ENCODE data around the gene MEX3A. TPM values are rescaled to one million over a fixed set of nuclear protein-coding genes. Genes with fewer than 3 reads are reported as not detected.

Gene MEX3A
- total RNA-seq, 1 experiment from 2014 or later, result 68.0 TPM

GRCh38 chr1:156076609-156077429, 5.4 kb downstream of the MEX3A start:
- no peak overlapping the region for H3K23ac ChIP-seq (ENCODE audit: insufficient read length, low read depth, low read length)
- H3K36me3 Mint-ChIP-seq (ENCODE audit: insufficient read depth in 1 of 3, low read depth in 3 of 3), result peaks cover 20 to 61% (median 57%) of the 10 kb centered on the region in 3 experiments; a peak in 6 of 7 replicates
- no peak overlapping the region for H3K9ac ChIP-seq (ENCODE audit: extremely low read depth, insufficient read length, low read length)
- DNase-seq, result peak; percentile 80
- H3K4me3 Mint-ChIP-seq, result peak overlapping the region; percentile 46 to 65
- no peak overlapping the region for H3K18ac ChIP-seq (ENCODE audit: insufficient read length, low read depth, low read length)
- no peak overlapping the region for H2BK120ac ChIP-seq (ENCODE audit: low read depth, low read length, poor library complexity, severe bottlenecking)
- no peak overlapping the region for H3K4ac ChIP-seq (ENCODE audit: low read depth, low read length)
- no peak overlapping the region for H4K91ac ChIP-seq (ENCODE audit: insufficient read length, low read depth, low read length)
- WGBS (ENCODE audit: extremely low coverage, insufficient read length, low lambda C conversion rate), result no CpG with 5 or more reads among the region's 73 CpGs
- no peaks in the 10 kb centered on the region for H4K20me1 ChIP-seq (ENCODE audit: control insufficient read depth, insufficient read depth, insufficient read length)
- no peak overlapping the region for H2AK5ac ChIP-seq (ENCODE audit: insufficient read length, low read length)
- no peak for TF ChIP-seq CTCF (conservative IDR thresholded peaks at IDR 0.05)
- peaks cover 32% of the 10 kb centered on the region for H3K4me1 ChIP-seq (ENCODE audit: insufficient read depth, low read length)
- H3K9me3 ChIP-seq (ENCODE audit: control insufficient read depth, low read depth, low read length), result no peaks in the 10 kb centered on the region
- H3K79me1 ChIP-seq (ENCODE audit: insufficient read depth, low read depth, low read length, poor library complexity, severe bottlenecking), result no peaks in the 10 kb centered on the region
- H3K27me3 ChIP-seq (ENCODE audit: insufficient read depth, low read length), result no peaks in the 10 kb centered on the region
- H3K4me2 ChIP-seq (ENCODE audit: insufficient read depth, insufficient read length, low read length), result peak overlapping the region; percentile 0
- no peak overlapping the region for H4K8ac ChIP-seq (replicated peaks; ENCODE audit: insufficient read length, low read depth, low read length)
- no peak overlapping the region for H2BK5ac ChIP-seq (ENCODE audit: insufficient read length, low read length)
- H3K23me2 ChIP-seq (ENCODE audit: insufficient read length, low read depth, low read length, poor library complexity, severe bottlenecking), result peaks cover 13% of the 10 kb centered on the region
- peaks cover 75 to 81% of the 10 kb centered on the region in 2 experiments for H3K4me1 Mint-ChIP-seq
- H4K5ac ChIP-seq (ENCODE audit: insufficient read length, low read depth, low read length), result no peak overlapping the region
- H3K56ac ChIP-seq (ENCODE audit: insufficient read length, low read depth, low read length), result no peak overlapping the region
- H3K79me2 ChIP-seq (ENCODE audit: insufficient read depth, low read length), result peaks cover 23% of the 10 kb centered on the region; the same call in 1 of the 2 replicates
- no peaks in the 10 kb centered on the region for H3K27me3 Mint-ChIP-seq (ENCODE audit: low read depth)
- H3K27ac ChIP-seq (ENCODE audit: insufficient read length, low read depth, low read length), result no peak overlapping the region
- H3K27ac Mint-ChIP-seq, result peak overlapping the region; percentile 61 to 86 (median 73); a peak in 5 of 7 replicates
- no peak overlapping the region for H2BK15ac ChIP-seq (ENCODE audit: low read depth, low read length)
- no peak overlapping the region for H2BK20ac ChIP-seq (ENCODE audit: low read depth, low read length, poor library complexity, severe bottlenecking)
- H2AFZ ChIP-seq (ENCODE audit: low read length), result no peak overlapping the region
- no peak overlapping the region for H2BK12ac ChIP-seq (ENCODE audit: insufficient read length, low read depth, low read length)
- H3K14ac ChIP-seq (ENCODE audit: insufficient read depth, low read length), result no peak overlapping the region; the same call in 1 of the 2 replicates
- no peak overlapping the region for H3T11ph ChIP-seq (ENCODE audit: low read length)
- no peaks in the 10 kb centered on the region; a peak in 1 of 5 replicates for H3K9me3 Mint-ChIP-seq

All from H9 (cell line).